KMS-11 (cell line): ENCODE measurements around the gene HNRNPU.

Source experiments
- H2AFZ ChIP-seq: fragments of 200-600 bp; sonication (generic); 2 replicates; pipeline ENCODE4 v1.6.1; 2016; ENCODE audit warnings: antibody characterized with exemption, mixed run types, low read depth
- H3K27ac ChIP-seq: fragments of 200-600 bp; sonication (generic); 2 replicates; pipeline ENCODE4 v1.6.1; 2016; ENCODE audit warnings: mild to moderate bottlenecking, mixed run types
- H3K27me3 ChIP-seq: fragments of 200-600 bp; sonication (generic); 2 replicates; pipeline ENCODE4 v1.6.1; 2017; ENCODE audit warnings: mild to moderate bottlenecking, low read depth, mixed run types, moderate library complexity; ENCODE audit not compliant: insufficient read depth
- H3K36me3 ChIP-seq: fragments of 200-600 bp; sonication (generic); 2 replicates; pipeline ENCODE4 v1.6.1; 2017; ENCODE audit warnings: mild to moderate bottlenecking, mixed run types; ENCODE audit not compliant: insufficient read depth
- H3K4me1 ChIP-seq: fragments of 200-600 bp; sonication (generic); 2 replicates; pipeline ENCODE4 v1.6.1; 2016; ENCODE audit warnings: mild to moderate bottlenecking, low read depth, mixed run types; ENCODE audit not compliant: poor library complexity, severe bottlenecking
- H3K4me2 ChIP-seq: fragments of 200-600 bp; sonication (generic); 2 replicates; pipeline ENCODE4 v1.7.0; 2016; ENCODE audit warnings: mild to moderate bottlenecking, mixed run types
- H3K4me3 ChIP-seq: fragments of 200-600 bp; sonication (generic); IDR thresholded peaks from 2 replicates; pipeline ENCODE4 v1.6.1; 2017; ENCODE audit warnings: low read depth, low read length, mixed read lengths; ENCODE audit not compliant: insufficient read depth
- H3K79me2 ChIP-seq: fragments of 200-600 bp; sonication (generic); 2 replicates; pipeline ENCODE4 v1.6.1; 2016; ENCODE audit warnings: low read depth, mixed run types; ENCODE audit not compliant: insufficient read depth
- H3K9ac ChIP-seq: fragments of 200-600 bp; sonication (generic); 2 replicates; pipeline ENCODE4 v1.6.1; 2016; ENCODE audit warnings: mild to moderate bottlenecking, mixed run types
- H4K20me1 ChIP-seq: fragments of 200-600 bp; sonication (generic); 2 replicates; pipeline ENCODE4 v1.6.1; 2016; ENCODE audit warnings: mild to moderate bottlenecking, mixed run types; ENCODE audit not compliant: insufficient read depth
- CTCF ChIP-seq: fragments of 200-600 bp; sonication (generic); conservative IDR thresholded peaks from 2 replicates; pipeline ENCODE4 v1.6.1; 2017; ENCODE audit warnings: low read depth, mild to moderate bottlenecking, antibody characterized with exemption, low read length, moderate library complexity, mixed read lengths

HNRNPU gene

GRCh38 chr1:244864253-244865027, at the start of gene HNRNPU:
Gene HNRNPU (minus strand): TSS chr1:244864543. CDS start chr1:244864307, 236 bp downstream.
- H3K79me2 ChIP-seq: peaks cover 44% of the 10 kb centered on the region
- peak within 1 kb of the TSS; percentile 61 for H3K4me2 ChIP-seq
- peaks cover 27% of the 10 kb centered on the region for H3K4me1 ChIP-seq
- peak within 1 kb of the TSS; percentile 78 for H2AFZ ChIP-seq
- peak within 1 kb of the TSS; percentile 97 for H3K27ac ChIP-seq
- TF ChIP-seq CTCF: peak; percentile 32; the same call in 1 of the 2 replicates
- H4K20me1 ChIP-seq: peaks cover 33% of the 10 kb centered on the region
- peaks cover 25% of the 10 kb centered on the region; the same call in 1 of the 2 replicates for H3K36me3 ChIP-seq
- H3K4me3 ChIP-seq: peak within 1 kb of the TSS; percentile 92
- peak within 1 kb of the TSS; percentile 98 for H3K9ac ChIP-seq
- H3K27me3 ChIP-seq: no peaks in the 10 kb centered on the region

GRCh38 chr1:244913806-244914205, 49.5 kb upstream of the HNRNPU start:
- Histone ChIP-seq H3K4me1 (peaks cover 3% of the 10 kb centered on the region), H3K4me3 (no peak overlapping the region), H4K20me1 (no peaks in the 10 kb centered on the region), H3K79me2 (no peaks in the 10 kb centered on the region), H3K27me3 (no peaks in the 10 kb centered on the region), H3K27ac (no peak overlapping the region), H3K36me3 (no peaks in the 10 kb centered on the region), H3K9ac (no peak overlapping the region), H3K4me2 (no peak overlapping the region), H2AFZ (no peak overlapping the region)
- TF ChIP-seq CTCF: no peak

GRCh38 chr1:244904119-244904518, 39.8 kb upstream of the HNRNPU start:
- no peak overlapping the region for H3K4me2 ChIP-seq
- TF ChIP-seq CTCF: no peak
- no peaks in the 10 kb centered on the region for H4K20me1 ChIP-seq
- H3K79me2 ChIP-seq: no peaks in the 10 kb centered on the region
- H3K4me1 ChIP-seq: no peaks in the 10 kb centered on the region
- H3K4me3 ChIP-seq: no peak overlapping the region
- no peaks in the 10 kb centered on the region for H3K36me3 ChIP-seq
- H2AFZ ChIP-seq: no peak overlapping the region
- H3K9ac ChIP-seq: no peak overlapping the region
- no peaks in the 10 kb centered on the region for H3K27me3 ChIP-seq
- H3K27ac ChIP-seq: no peak overlapping the region

GRCh38 chr1:244901400-244902015, 37.2 kb upstream of the HNRNPU start:
- Histone ChIP-seq H2AFZ (no peak overlapping the region), H3K79me2 (no peaks in the 10 kb centered on the region), H3K4me1 (no peaks in the 10 kb centered on the region), H4K20me1 (no peaks in the 10 kb centered on the region), H3K36me3 (no peaks in the 10 kb centered on the region), H3K4me3 (no peak overlapping the region), H3K4me2 (no peak overlapping the region), H3K27me3 (no peaks in the 10 kb centered on the region), H3K27ac (no peak overlapping the region), H3K9ac (no peak overlapping the region)
- no peak for TF ChIP-seq CTCF
